WTC11 (cell line): Measurements from ENCODE around the gene GPC5. TPM values are rescaled to one million over a fixed set of nuclear protein-coding genes. Genes with fewer than 3 reads are reported as not detected.

Experiments used
- ATAC-seq: fragments of 200-7000 bp; cut with Tn5 transposase; 2 replicates; pipeline ENCODE4 v1.10.0; 2021; ENCODE audit warnings: mild to moderate bottlenecking, moderate library complexity
- CTCF ChIA-PET: fragments of 300-600 bp; sonication (Branson Sonifier 250); formaldehyde crosslinking; loops from one replicate; lab custom pipeline; 2021; ENCODE audit warnings: antibody characterized with exemption; lab: Charles Lee
- POLR2A ChIA-PET: fragments of 350-600 bp; sonication (Branson Sonifier 250); formaldehyde crosslinking; loops from one replicate; lab custom pipeline; 2021; ENCODE audit warnings: antibody characterized with exemption; lab: Charles Lee
- DNase-seq: peaks from one replicate; pipeline ENCODE4 v3.0.0; 2021; ENCODE audit warnings: low spot score
- H3K27ac Mint-ChIP-seq: 2 replicates; pipeline ENCODE4 v1.8.0; 2021; ENCODE audit warnings: mixed read lengths
- H3K27me3 Mint-ChIP-seq: 2 replicates; pipeline ENCODE4 v1.8.0; 2021; ENCODE audit warnings: low read depth, mild to moderate bottlenecking, moderate library complexity, mixed read lengths
- H3K36me3 Mint-ChIP-seq: 2 replicates; pipeline ENCODE4 v1.8.0; 2021; ENCODE audit warnings: mixed read lengths
- H3K4me1 Mint-ChIP-seq: 2 replicates; pipeline ENCODE4 v1.8.0; 2022; ENCODE audit warnings: mixed read lengths
- H3K4me3 Mint-ChIP-seq: 2 replicates; pipeline ENCODE4 v1.8.0; 2021; ENCODE audit warnings: mild to moderate bottlenecking, moderate library complexity, mixed read lengths
- H3K9me3 Mint-ChIP-seq: 2 replicates; pipeline ENCODE4 v1.8.0; 2021; ENCODE audit warnings: mixed read lengths
- AFF4 ChIP-seq: sonication (generic); formaldehyde crosslinking; IDR thresholded peaks from 2 replicates; pipeline ENCODE4 v1.8.1; 2023; ENCODE audit warnings: mild to moderate bottlenecking, missing genetic modification reagents, borderline replicate concordance
- AR ChIP-seq: fragments of 250-450 bp; sonication (Bioruptor Pico); IDR thresholded peaks from 2 replicates; pipeline ENCODE4 v1.9.0; 2021; ENCODE audit warnings: mild to moderate bottlenecking
- ATF2 ChIP-seq: sonication (generic); formaldehyde crosslinking; IDR thresholded peaks from 2 replicates; pipeline ENCODE4 v1.8.1; 2022; ENCODE audit warnings: low read depth, missing genetic modification reagents, borderline replicate concordance
- CREM ChIP-seq: sonication (generic); formaldehyde crosslinking; IDR thresholded peaks from 2 replicates; pipeline ENCODE4 v1.8.1; 2022; ENCODE audit warnings: mild to moderate bottlenecking, missing genetic modification reagents, moderate library complexity
- EMX1 ChIP-seq: fragments of 250-450 bp; sonication (Bioruptor Pico); IDR thresholded peaks from 2 replicates; pipeline ENCODE4 v1.8.0; 2021; ENCODE audit warnings: mild to moderate bottlenecking
- ETV6 ChIP-seq: sonication (generic); formaldehyde crosslinking; IDR thresholded peaks from 2 replicates; pipeline ENCODE4 v1.8.1; 2022; ENCODE audit warnings: mild to moderate bottlenecking, missing genetic modification reagents
- FOXP1 ChIP-seq: sonication (generic); formaldehyde crosslinking; IDR thresholded peaks from 2 replicates; pipeline ENCODE4 v1.8.0; 2022; ENCODE audit warnings: missing genetic modification reagents, mild to moderate bottlenecking, moderate library complexity, borderline replicate concordance
- GTF2I ChIP-seq: fragments of 250-450 bp; sonication (Bioruptor Pico); conservative IDR thresholded peaks from 2 replicates; pipeline ENCODE4 v1.4.0; 2021; ENCODE audit warnings: mild to moderate bottlenecking
- MAX ChIP-seq: sonication (generic); formaldehyde crosslinking; IDR thresholded peaks from 2 replicates; pipeline ENCODE4 v1.8.0; 2022; ENCODE audit warnings: mild to moderate bottlenecking, missing genetic modification reagents
- MYBL2 ChIP-seq: sonication (generic); formaldehyde crosslinking; IDR thresholded peaks from 2 replicates; pipeline ENCODE4 v1.8.1; 2023; ENCODE audit warnings: mild to moderate bottlenecking, moderate library complexity, missing genetic modification reagents
- PREB ChIP-seq: sonication (generic); formaldehyde crosslinking; IDR thresholded peaks from 2 replicates; pipeline ENCODE4 v1.8.1; 2022; ENCODE audit warnings: mild to moderate bottlenecking, missing genetic modification reagents, moderate library complexity, borderline replicate concordance
- SMAD4 ChIP-seq: sonication (generic); formaldehyde crosslinking; IDR thresholded peaks from 2 replicates; pipeline ENCODE4 v1.8.0; 2022; ENCODE audit warnings: mild to moderate bottlenecking, missing genetic modification reagents
- SOX15 ChIP-seq: fragments of 250-450 bp; sonication (Bioruptor Pico); IDR thresholded peaks from 2 replicates; pipeline ENCODE4 v1.9.0; 2021; ENCODE audit warnings: mild to moderate bottlenecking
- ZNF263 ChIP-seq: sonication (generic); formaldehyde crosslinking; IDR thresholded peaks from 2 replicates; pipeline ENCODE4 v1.8.1; 2022; ENCODE audit warnings: low read depth, mild to moderate bottlenecking, moderate library complexity, missing genetic modification reagents
- total RNA-seq: library from RNA; stranded (reverse); gene quantifications from 3 replicates; pipeline ENCODE4 v1.2.3, GENCODE V29; 2021

The GPC5 gene
- total RNA-seq, 1 experiment from 2014 or later, result 0.46 TPM

GRCh38 chr13:92578358-92578757 is 1179.9 kb downstream of the GPC5 start:
- H3K27me3 Mint-ChIP-seq, result peaks cover 4% of the 10 kb centered on the region; the same call in 1 of the 2 replicates
- TF ChIP-seq AR (no peak), CREM (no peak), AFF4 (no peak), PREB (CRISPR knock-in tag) (no peak), SOX15 (CRISPR knock-in tag) (no peak), GTF2I (CRISPR knock-in tag) (no peak)
- H3K27ac Mint-ChIP-seq, result no peak overlapping the region

GRCh38 chr13:92589955-92590354 is 1191.5 kb downstream of the GPC5 start:
- ChIA-PET POLR2A (no interaction called here), CTCF (no interaction called here)
- DNase-seq, result no peak
- no peak for TF ChIP-seq EMX1 (CRISPR knock-in tag)
- TF ChIP-seq ZNF263 (CRISPR knock-in tag), result no peak
- no peak for TF ChIP-seq MAX (CRISPR knock-in tag)
- no peak for TF ChIP-seq FOXP1 (CRISPR knock-in tag)
- TF ChIP-seq MYBL2 (CRISPR knock-in tag), result no peak
- TF ChIP-seq ATF2 (CRISPR knock-in tag), result no peak
- TF ChIP-seq ETV6 (CRISPR knock-in tag), result no peak
- TF ChIP-seq SMAD4 (CRISPR knock-in tag), result no peak
- TF ChIP-seq CREM, result no peak
- no peak for TF ChIP-seq GTF2I (CRISPR knock-in tag)
- no peaks in the 10 kb centered on the region; the same call in 1 of the 2 replicates for H3K36me3 Mint-ChIP-seq
- no peak; the same call in 1 of the 2 replicates for ATAC-seq
- H3K27me3 Mint-ChIP-seq, result no peaks in the 10 kb centered on the region
- no peak overlapping the region for H3K27ac Mint-ChIP-seq
- H3K4me1 Mint-ChIP-seq, result no peaks in the 10 kb centered on the region
- H3K9me3 Mint-ChIP-seq, result peaks cover 18% of the 10 kb centered on the region
- no peak overlapping the region for H3K4me3 Mint-ChIP-seq

More at GRCh38 chr13:92578358-92578757, 1179.9 kb downstream of the GPC5 start:
- ATAC-seq (no peak), DNase-seq (no peak)
- Mint-ChIP-seq H3K4me1 (0 out of 2 replicates have a peak, but pooled peaks cover 3% of the 10 kb centered on the region), H3K4me3 (no peak overlapping the region), H3K9me3 (peaks cover 11% of the 10 kb centered on the region; the same call in 1 of the 2 replicates), H3K36me3 (no peaks in the 10 kb centered on the region)
- POLR2A ChIA-PET, result no interaction called here
- CTCF ChIA-PET, result no interaction called here
